ENCODE data around the gene FASTKD1. TPM values are rescaled to one million over a fixed set of nuclear protein-coding genes. Genes with fewer than 3 reads are reported as not detected.

FASTKD1 gene
- total RNA-seq, 1 donor = 17.6 TPM

GRCh38 chr2:169480079-169480465, 93.6 kb downstream of the FASTKD1 start:
- H3K4me3 ChIP-seq (ENCODE audit: low read depth, low read length) = peak overlapping the region; percentile 84
- DNase-seq (ENCODE audit: low read depth) = peak; percentile 24
- TF ChIP-seq CTCF (IDR thresholded peaks at IDR 0.05; ENCODE audit: insufficient read depth, low read length) = no peak

Other genes with a start within 250 kb of the FASTKD1 start
- 0.41 TPM in 1 of 2 replicates, not detected in the other for gene LRP2, start 211.3 kb downstream of the FASTKD1 start, total RNA-seq (ENCODE audit: low replicate concordance)
- gene BBS5, start 94.4 kb downstream of the FASTKD1 start, total RNA-seq (ENCODE audit: low replicate concordance) = 4.0 and 7.3 TPM in 2 replicates
- 1.4 and 2.1 TPM in 2 replicates for gene KLHL41, start 64.2 kb downstream of the FASTKD1 start, total RNA-seq (ENCODE audit: low replicate concordance)
- 43.5 and 43.7 TPM in 2 replicates for gene PPIG, start 10.5 kb upstream of the FASTKD1 start, total RNA-seq (ENCODE audit: low replicate concordance)
- 0.09 TPM in 1 of 2 replicates, not detected in the other for gene CFAP210, start 120.5 kb upstream of the FASTKD1 start, total RNA-seq (ENCODE audit: low replicate concordance)
- gene PHOSPHO2, start 120.6 kb upstream of the FASTKD1 start, total RNA-seq (ENCODE audit: low replicate concordance) = 5.2 and 12.0 TPM in 2 replicates
- gene KLHL23, start 160.0 kb upstream of the FASTKD1 start, total RNA-seq (ENCODE audit: low replicate concordance) = 0.57 and 2.4 TPM in 2 replicates
- 98.8 and 141 TPM in 2 replicates for gene SSB, start 225.0 kb upstream of the FASTKD1 start, total RNA-seq (ENCODE audit: low replicate concordance)